A673 (cell line): ENCODE measurements around the gene RNF115.
"Not testable (repeated sequence)": the region's sequence is repeated elsewhere in the genome, so short reads cannot be mapped to it uniquely, and the experiment has no call there.

ENCODE experiments used
- CTCF ChIP-seq: fragments of 300-800, 200-600 bp; sonication (generic); conservative IDR thresholded peaks from 2 replicates; pipeline ENCODE4 v1.5.1; 2017; ENCODE audit warnings: low read depth, mild to moderate bottlenecking, antibody characterized with exemption, low read length, moderate library complexity, mixed read lengths
- EZH2 ChIP-seq: fragments of 200-600 bp; sonication (generic); IDR thresholded peaks from 2 replicates; pipeline ENCODE4 v1.6.1; 2017; ENCODE audit warnings: borderline replicate concordance, low read depth, mild to moderate bottlenecking, mixed read lengths, antibody characterized with exemption, low read length; ENCODE audit not compliant: poor library complexity, severe bottlenecking

- not testable (repeated sequence) for TF ChIP-seq CTCF, EZH2
These were observed 55.9 kb downstream of the RNF115 start for GRCh38 chr1:145768004-145768403.
